GM23338 (cell line): Measurements from ENCODE around the gene CAMSAP1. TPM values are rescaled to one million over a fixed set of nuclear protein-coding genes. Genes with fewer than 3 reads are reported as not detected.

Experiments used
- ATAC-seq: fragments of 200-7000 bp; cut with Tn5 transposase; 3 replicates; pipeline ENCODE4 v1.9.1; 2020
- DNase-seq: peaks from one replicate; pipeline ENCODE4 v3.0.0-alpha.2; 2015; ENCODE audit warnings: low spot score
- H2AFZ ChIP-seq: fragments of 200-600 bp; sonication (generic); 2 replicates; pipeline ENCODE4 v1.8.0; 2016; ENCODE audit warnings: antibody characterized with exemption, mild to moderate bottlenecking, moderate library complexity
- H3F3A ChIP-seq: fragments of 200-600 bp; sonication (generic); replicated peaks from 2 replicates; pipeline ENCODE4 v1.8.0; 2017; ENCODE audit warnings: antibody characterized with exemption, mixed run types, low read depth
- H3K27ac ChIP-seq: fragments of 200-600 bp; sonication (generic); 2 replicates; pipeline ENCODE4 v1.6.1; 2016; ENCODE audit warnings: low read depth
- H3K27me3 ChIP-seq: fragments of 200-600 bp; sonication (generic); 2 replicates; pipeline ENCODE4 v1.8.0; 2016; ENCODE audit warnings: mild to moderate bottlenecking, mixed run types, moderate library complexity; ENCODE audit not compliant: insufficient read depth
- H3K36me3 ChIP-seq: fragments of 200-600 bp; sonication (generic); 2 replicates; pipeline ENCODE4 v1.8.0; 2016; ENCODE audit warnings: mild to moderate bottlenecking; ENCODE audit not compliant: insufficient read depth
- H3K4me1 ChIP-seq: fragments of 200-600 bp; sonication (generic); 2 replicates; pipeline ENCODE4 v1.8.0; 2016; ENCODE audit warnings: mild to moderate bottlenecking, moderate library complexity; ENCODE audit not compliant: insufficient read depth
- H3K4me2 ChIP-seq: fragments of 200-600 bp; sonication (generic); 2 replicates; pipeline ENCODE4 v1.7.1; 2017; ENCODE audit warnings: mixed run types
- H3K4me3 ChIP-seq: fragments of 200-600 bp; sonication (generic); 2 replicates; pipeline ENCODE4 v1.6.1; 2016; ENCODE audit warnings: mixed run types
- H3K79me2 ChIP-seq: fragments of 200-600 bp; sonication (generic); replicated peaks from 2 replicates; pipeline ENCODE4 v1.8.0; 2017; ENCODE audit warnings: mild to moderate bottlenecking; ENCODE audit not compliant: insufficient read depth
- H3K9me2 ChIP-seq: fragments of 200-600 bp; sonication (generic); 2 replicates; pipeline ENCODE4 v1.8.0; 2017; ENCODE audit not compliant: insufficient read depth
- H4K20me1 ChIP-seq: fragments of 200-600 bp; sonication (generic); replicated peaks from 2 replicates; pipeline ENCODE4 v1.8.0; 2017; ENCODE audit warnings: mild to moderate bottlenecking; ENCODE audit not compliant: insufficient read depth
- H3K27ac Mint-ChIP-seq: 2 replicates; pipeline ENCODE4 v1.8.0; 2020; ENCODE audit warnings: inconsistent platforms, mild to moderate bottlenecking, moderate library complexity, mixed read lengths
- H3K27me3 Mint-ChIP-seq: 3 replicates; pipeline ENCODE4 v1.8.0; 2022; ENCODE audit warnings: low read depth, mild to moderate bottlenecking, moderate library complexity, mixed read lengths, inconsistent platforms; ENCODE audit not compliant: insufficient read depth, poor library complexity
- H3K36me3 Mint-ChIP-seq: 3 replicates; pipeline ENCODE4 v1.8.0; 2021; ENCODE audit warnings: low read depth, mild to moderate bottlenecking, inconsistent platforms, moderate library complexity, mixed read lengths
- H3K4me1 Mint-ChIP-seq: 3 replicates; pipeline ENCODE4 v1.8.0; 2020; ENCODE audit warnings: mild to moderate bottlenecking, inconsistent platforms, mixed read lengths
- H3K4me3 Mint-ChIP-seq: 3 replicates; pipeline ENCODE4 v1.8.0; 2021; ENCODE audit warnings: moderate library complexity, mild to moderate bottlenecking, inconsistent platforms, mixed read lengths
- H3K9me3 Mint-ChIP-seq: 3 replicates; pipeline ENCODE4 v1.8.0; 2020; ENCODE audit warnings: moderate library complexity, mild to moderate bottlenecking, inconsistent platforms, mixed read lengths
- CREB1 ChIP-seq: fragments of 250-450 bp; sonication (Bioruptor Pico); IDR thresholded peaks from 2 replicates; pipeline ENCODE4 v1.5.0; 2020; ENCODE audit warnings: low read depth, mild to moderate bottlenecking, moderate library complexity
- EZH2phosphoT487 ChIP-seq: fragments of 200-600 bp; sonication (generic); IDR thresholded peaks from one replicate; pipeline ENCODE4 v1.8.1; 2018; ENCODE audit warnings: antibody characterized with exemption; ENCODE audit not compliant: unreplicated experiment
- JUNB ChIP-seq: IDR thresholded peaks from one replicate; pipeline ENCODE4 v1.6.1; 2016; ENCODE audit warnings: antibody characterized with exemption; ENCODE audit not compliant: unreplicated experiment
- NANOG ChIP-seq: IDR thresholded peaks from 2 replicates; pipeline ENCODE4 v1.6.1; 2016; ENCODE audit warnings: antibody characterized with exemption, borderline replicate concordance
- POLR2AphosphoS5 ChIP-seq: IDR thresholded peaks from 2 replicates; pipeline ENCODE4 v1.6.1; 2016; ENCODE audit warnings: antibody characterized with exemption, low read depth
- STAT1 ChIP-seq: IDR thresholded peaks from one replicate; pipeline ENCODE4 v1.6.1; 2016; ENCODE audit warnings: antibody characterized with exemption; ENCODE audit not compliant: unreplicated experiment
- ZNF114 ChIP-seq: fragments of 250-450 bp; sonication (Bioruptor Pico); IDR thresholded peaks from 2 replicates; pipeline ENCODE4 v1.5.0; 2020; ENCODE audit warnings: mild to moderate bottlenecking, moderate library complexity
- ZNF331 ChIP-seq: fragments of 250-450 bp; sonication (Bioruptor Pico); IDR thresholded peaks from 2 replicates; pipeline ENCODE4 v1.5.0; 2020; ENCODE audit warnings: low read depth, mild to moderate bottlenecking, moderate library complexity
- ZNF462 ChIP-seq: fragments of 250-450 bp; sonication (Bioruptor Pico); IDR thresholded peaks from 2 replicates; pipeline ENCODE4 v1.5.0; 2020; ENCODE audit warnings: mild to moderate bottlenecking, moderate library complexity
- polyA plus RNA-seq: library from polyadenylated mRNA; unstranded; fragments of >200 nt; fragmentation: Nextera tagmentation; extraction: Ambion mirVana; gene quantifications from 2 replicates; pipeline ENCODE4 v1.2.1, GENCODE V29; 2016
- total RNA-seq: library from RNA; depleted of rRNA; stranded (reverse); fragments of >200 nt; shearing (Covaris generic); gene quantifications from 2 replicates; pipeline ENCODE4 v1.2.3, GENCODE V29; 2014

CAMSAP1 gene
- total and polyA plus RNA-seq, 2 experiments from 2014 or later, result 6.9 to 75.4 TPM

- no peak for TF ChIP-seq ZNF462 (CRISPR knock-in tag)
- TF ChIP-seq ZNF114, result no peak
Observed at GRCh38 chr9:135920973-135921585, 13.7 kb upstream of the CAMSAP1 start (continued).

- Mint-ChIP-seq H3K36me3 (peaks cover 54% of the 10 kb centered on the region), H3K4me1 (peaks cover 5% of the 10 kb centered on the region; the same call in 1 of the 3 replicates), H3K9me3 (peaks cover 48% of the 10 kb centered on the region), H3K27me3 (peaks cover 25% of the 10 kb centered on the region), H3K4me3 (no peak overlapping the region), H3K27ac (no peak overlapping the region)
- H3F3A ChIP-seq, result 0 out of 2 replicates have a peak, but pooled peaks cover 2% of the 10 kb centered on the region
- ATAC-seq, result no peak
- H3K36me3 ChIP-seq, result peaks cover 21% of the 10 kb centered on the region
- H4K20me1 ChIP-seq, result no peaks in the 10 kb centered on the region
- DNase-seq, result no peak
- no peak overlapping the region for H3K27ac ChIP-seq
- no peaks in the 10 kb centered on the region for H3K4me1 ChIP-seq
- no peak overlapping the region for H3K4me2 ChIP-seq
- no peak overlapping the region for H3K4me3 ChIP-seq
- H3K9me2 ChIP-seq, result no peaks in the 10 kb centered on the region
- H3K79me2 ChIP-seq, result no peaks in the 10 kb centered on the region
- 0 out of 2 replicates have a peak, but pooled peaks cover 6% of the 10 kb centered on the region for H3K27me3 ChIP-seq
- no peak overlapping the region for H2AFZ ChIP-seq
- TF ChIP-seq EZH2phosphoT487, result no peak
- TF ChIP-seq JUNB, result no peak
- no peak for TF ChIP-seq ZNF114
- TF ChIP-seq CREB1 (CRISPR knock-in tag), result no peak
- TF ChIP-seq ZNF331 (CRISPR knock-in tag), result no peak
- no peak for TF ChIP-seq ZNF462 (CRISPR knock-in tag)
- TF ChIP-seq STAT1, result no peak
- no peak for TF ChIP-seq NANOG
- TF ChIP-seq POLR2AphosphoS5, result no peak
Observed at GRCh38 chr9:135920256-135920930, 13.0 kb upstream of the CAMSAP1 start.
